Measurements from ENCODE around the gene EIF4G3. TPM values are rescaled to one million over a fixed set of nuclear protein-coding genes. Genes with fewer than 3 reads are reported as not detected.

Gene EIF4G3
- total RNA-seq, 4 donors from 2014 or later = 56.6 to 131 (median 70.8) TPM

DNA sequence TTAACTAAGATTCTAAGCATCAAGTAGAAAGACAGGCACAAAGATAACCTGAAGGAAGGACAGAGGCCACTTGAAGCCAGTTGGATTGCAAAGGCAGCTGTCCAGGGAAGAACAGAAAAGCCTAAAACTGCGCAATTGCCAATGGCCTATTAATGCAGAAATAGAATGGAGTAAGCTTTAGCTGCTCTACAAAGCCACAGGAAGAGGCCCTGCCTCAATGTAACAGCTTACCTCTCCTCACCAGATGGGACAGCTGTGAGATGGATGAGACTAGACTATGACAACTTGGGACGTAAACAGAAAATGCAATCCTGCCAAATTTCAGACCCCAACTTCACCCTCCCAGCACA is 176.5 kb downstream of the EIF4G3 start:
- Histone ChIP-seq H3K4me3 (no peak overlapping the region), H3K4me1 (no peaks in the 10 kb centered on the region), H3K9me3 (no peaks in the 10 kb centered on the region), H3K27me3 (no peaks in the 10 kb centered on the region), H3K27ac (no peak overlapping the region), H3K36me3 (no peaks in the 10 kb centered on the region)
- no peak for TF ChIP-seq CTCF (IDR thresholded peaks at IDR 0.05)
- TF ChIP-seq POLR2A (IDR thresholded peaks at IDR 0.05) = no peak
- no peak for DNase-seq

DNA sequence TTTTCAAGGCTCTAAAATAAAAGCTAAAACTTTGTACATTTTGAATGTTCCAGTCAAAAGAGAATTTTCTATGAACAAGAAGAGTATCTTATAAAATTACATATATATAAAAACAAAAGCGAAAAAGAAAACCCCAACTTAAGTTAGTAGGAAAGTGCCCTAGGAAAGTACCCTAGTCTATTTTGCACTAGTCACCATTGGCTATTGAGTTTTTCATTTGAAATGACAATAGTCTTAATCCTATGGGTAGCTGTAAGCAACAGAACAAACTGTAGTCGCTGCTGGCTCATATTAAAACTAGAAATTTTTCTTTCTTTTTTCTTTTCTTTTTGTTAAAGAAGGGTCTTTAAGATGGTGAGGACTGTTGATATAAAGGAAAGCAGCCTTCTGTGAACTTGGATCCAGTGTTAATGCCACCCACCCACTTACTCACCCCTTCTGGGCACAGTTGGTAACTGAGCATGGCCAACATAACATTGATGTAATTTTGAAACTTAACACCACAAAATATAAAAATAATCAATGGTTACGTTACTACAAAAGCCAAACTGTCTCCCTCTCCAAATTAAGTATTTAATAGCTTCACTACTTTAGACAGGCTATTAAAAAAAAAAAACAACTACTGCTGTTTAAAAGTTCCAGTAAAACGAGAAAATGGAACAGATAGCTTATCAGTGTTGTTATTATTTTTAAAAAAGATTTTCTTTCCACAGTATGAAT is 177.0 kb downstream of the EIF4G3 start:
- DNase-seq = no peak
- Histone ChIP-seq H3K36me3 (no peaks in the 10 kb centered on the region), H3K4me3 (no peak overlapping the region), H3K4me1 (no peaks in the 10 kb centered on the region), H3K27ac (no peak overlapping the region), H3K27me3 (no peaks in the 10 kb centered on the region), H3K9me3 (no peaks in the 10 kb centered on the region)
- no peak for TF ChIP-seq CTCF (IDR thresholded peaks at IDR 0.05)
- no peak for TF ChIP-seq POLR2A (IDR thresholded peaks at IDR 0.05)

DNA sequence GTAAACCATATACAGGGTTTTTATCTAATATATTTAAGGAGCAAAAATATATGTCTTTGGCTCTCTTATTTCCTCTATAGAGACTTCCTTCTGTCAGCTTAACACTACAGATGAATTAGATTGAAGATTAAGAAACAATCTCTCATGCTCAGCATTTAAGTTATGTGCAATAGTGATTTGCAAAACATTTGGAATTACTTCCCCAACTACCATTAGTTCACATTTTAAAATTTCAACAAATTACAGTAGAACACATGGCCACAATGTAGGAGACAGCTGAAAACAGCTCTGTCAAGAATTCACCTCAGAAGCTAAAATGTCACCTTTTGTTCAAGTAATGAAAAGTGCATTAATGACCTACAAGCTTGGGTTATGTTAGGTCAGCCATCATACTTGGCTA is 177.9 kb downstream of the EIF4G3 start:
- Histone ChIP-seq H3K27me3 (no peaks in the 10 kb centered on the region), H3K4me3 (no peak overlapping the region), H3K4me1 (no peaks in the 10 kb centered on the region), H3K36me3 (no peaks in the 10 kb centered on the region), H3K27ac (no peak overlapping the region), H3K9me3 (no peaks in the 10 kb centered on the region)
- TF ChIP-seq CTCF (IDR thresholded peaks at IDR 0.05) (no peak), POLR2A (IDR thresholded peaks at IDR 0.05) (no peak)
- DNase-seq = no peak

DNA sequence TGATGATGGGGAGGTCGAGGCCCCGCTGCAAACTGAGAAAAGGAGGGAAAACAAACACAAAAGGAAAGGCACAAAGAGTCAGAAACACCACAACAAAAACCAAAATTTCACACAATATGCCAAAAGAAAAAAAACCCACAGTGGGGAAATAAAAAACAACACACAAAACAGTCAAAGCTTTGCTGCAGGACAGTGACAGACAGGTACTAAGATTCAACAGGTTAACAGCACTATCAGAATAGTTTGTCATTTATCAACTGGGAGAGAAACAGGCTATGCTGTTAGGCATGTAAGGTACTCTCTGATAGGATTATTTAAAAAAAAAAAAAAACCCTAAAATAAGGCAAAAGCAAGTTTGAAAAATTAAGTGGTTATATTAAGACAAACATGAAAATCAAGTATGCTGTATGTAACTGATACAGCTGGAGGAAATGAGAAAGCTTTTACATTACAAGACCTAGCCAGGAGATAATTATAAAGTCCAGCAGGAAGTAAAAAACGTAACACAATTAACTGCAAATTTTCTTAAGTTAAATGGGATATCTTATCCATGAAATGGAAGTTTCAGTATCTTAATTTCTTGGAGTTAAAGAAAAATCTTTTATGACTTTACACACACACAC is 179.0 kb downstream of the EIF4G3 start:
- DNase-seq = no peak
- H3K27ac ChIP-seq = no peak overlapping the region
- no peaks in the 10 kb centered on the region for H3K9me3 ChIP-seq
- no peaks in the 10 kb centered on the region for H3K4me1 ChIP-seq
- H3K27me3 ChIP-seq = no peaks in the 10 kb centered on the region
- H3K36me3 ChIP-seq = no peaks in the 10 kb centered on the region
- TF ChIP-seq POLR2A (IDR thresholded peaks at IDR 0.05) (no peak), CTCF (IDR thresholded peaks at IDR 0.05) (no peak)
- H3K4me3 ChIP-seq = no peak overlapping the region

- TF ChIP-seq CTCF (IDR thresholded peaks at IDR 0.05) = no peak
- TF ChIP-seq POLR2A (IDR thresholded peaks at IDR 0.05) = no peak
- Histone ChIP-seq H3K36me3 (no peaks in the 10 kb centered on the region), H3K4me3 (no peak overlapping the region), H3K9me3 (no peaks in the 10 kb centered on the region), H3K4me1 (no peaks in the 10 kb centered on the region), H3K27ac (no peak overlapping the region), H3K27me3 (no peaks in the 10 kb centered on the region)
- DNase-seq = no peak
Observed at GRCh38 chr1:20996554-20996953, 180.1 kb downstream of the EIF4G3 start.
